GM23248 (cell line): Measurements from ENCODE around the gene KAT2B. TPM values are rescaled to one million over a fixed set of nuclear protein-coding genes. Genes with fewer than 3 reads are reported as not detected.

Experiments used
- DNase-seq: peaks from one replicate; pipeline ENCODE4 v3.0.0-alpha.2; 2015
- H2AFZ ChIP-seq: fragments of 200-600 bp; sonication (generic); 2 replicates; pipeline ENCODE4 v1.6.1; 2016; ENCODE audit warnings: antibody characterized with exemption
- H3F3A ChIP-seq: fragments of 200-600 bp; sonication (generic); 2 replicates; pipeline ENCODE4 v1.6.1; 2016; ENCODE audit warnings: mild to moderate bottlenecking, antibody characterized with exemption, mixed run types; ENCODE audit not compliant: insufficient read depth
- H3K27ac ChIP-seq: fragments of 200-600 bp; sonication (generic); 2 replicates; pipeline ENCODE4 v1.5.1; 2016; ENCODE audit warnings: mild to moderate bottlenecking
- H3K27me3 ChIP-seq: fragments of 200-600 bp; sonication (generic); replicated peaks from 2 replicates; pipeline ENCODE4 v1.6.1; 2016; ENCODE audit warnings: mild to moderate bottlenecking; ENCODE audit not compliant: insufficient read depth
- H3K36me3 ChIP-seq: fragments of 200-600 bp; sonication (generic); 2 replicates; pipeline ENCODE4 v1.6.1; 2016; ENCODE audit warnings: low read depth, mild to moderate bottlenecking
- H3K4me1 ChIP-seq: fragments of 200-600 bp; sonication (generic); 2 replicates; pipeline ENCODE4 v1.6.1; 2016; ENCODE audit warnings: mild to moderate bottlenecking; ENCODE audit not compliant: insufficient read depth
- H3K4me2 ChIP-seq: fragments of 200-600 bp; sonication (generic); one replicate; pipeline ENCODE4 v1.6.1; 2016; ENCODE audit warnings: mild to moderate bottlenecking; ENCODE audit not compliant: unreplicated experiment
- H3K4me3 ChIP-seq: fragments of 200-600 bp; sonication (generic); 2 replicates; pipeline ENCODE4 v1.5.1; 2016; ENCODE audit warnings: mild to moderate bottlenecking
- H3K79me2 ChIP-seq: fragments of 200-600 bp; sonication (generic); 2 replicates; pipeline ENCODE4 v1.6.1; 2016; ENCODE audit warnings: mild to moderate bottlenecking; ENCODE audit not compliant: insufficient read depth
- H3K9ac ChIP-seq: fragments of 200-600 bp; sonication (generic); 2 replicates; pipeline ENCODE4 v1.6.1; 2016; ENCODE audit warnings: mild to moderate bottlenecking
- H3K9me2 ChIP-seq: fragments of 200-600 bp; sonication (generic); 2 replicates; pipeline ENCODE4 v1.6.1; 2016; ENCODE audit warnings: mixed run types, mild to moderate bottlenecking, moderate library complexity; ENCODE audit not compliant: insufficient read depth
- H3K9me3 ChIP-seq: fragments of 200-600 bp; sonication (generic); one replicate; pipeline ENCODE4 v1.6.1; 2017; ENCODE audit warnings: low read depth
- H4K20me1 ChIP-seq: fragments of 200-600 bp; sonication (generic); 2 replicates; pipeline ENCODE4 v1.6.0; 2016; ENCODE audit not compliant: insufficient read depth
- EZH2 ChIP-seq: fragments of 200-600 bp; sonication (generic); IDR thresholded peaks from 2 replicates; pipeline ENCODE4 v1.6.1; 2018; ENCODE audit warnings: antibody characterized with exemption, mild to moderate bottlenecking; ENCODE audit not compliant: insufficient read depth, poor library complexity, severe bottlenecking
- EZH2phosphoT487 ChIP-seq: fragments of 200-600 bp; sonication (generic); IDR thresholded peaks from 2 replicates; pipeline ENCODE4 v1.6.1; 2018; ENCODE audit warnings: antibody characterized with exemption, moderate library complexity, mild to moderate bottlenecking, low read depth; ENCODE audit not compliant: insufficient read depth
- WGBS, 2 experiments: methylation state at CpG; one replicate each; pipeline ENCODE4 v1.1.6; 2015 to 2017; ENCODE audit warnings: low lambda C conversion rate in 2 of 2, low coverage in 1 of 2; ENCODE audit errors: missing lambda C conversion rate in 2 of 2; 5-methylcytosine and 5-hydroxymethylcytosine counted together
- in situ Hi-C: fragments of 300-500 bp; cut with MboI; formaldehyde crosslinking; loops from 2 replicates; pipeline ENCODE4 v1.15.0; 2020
- polyA plus RNA-seq: library from polyadenylated mRNA; unstranded; fragments of >200 nt; fragmentation: Nextera tagmentation; extraction: Ambion mirVana; gene quantifications from 2 replicates; pipeline ENCODE4 v1.2.1, GENCODE V29; 2016
- total RNA-seq: library from RNA; depleted of rRNA; stranded (reverse); fragments of >200 nt; shearing (Covaris generic); gene quantifications from 2 replicates; pipeline ENCODE4 v1.2.3, GENCODE V29; 2014

Gene KAT2B
- total and polyA plus RNA-seq, 2 experiments from 2014 or later, result 1.5 to 13.5 TPM

DNA sequence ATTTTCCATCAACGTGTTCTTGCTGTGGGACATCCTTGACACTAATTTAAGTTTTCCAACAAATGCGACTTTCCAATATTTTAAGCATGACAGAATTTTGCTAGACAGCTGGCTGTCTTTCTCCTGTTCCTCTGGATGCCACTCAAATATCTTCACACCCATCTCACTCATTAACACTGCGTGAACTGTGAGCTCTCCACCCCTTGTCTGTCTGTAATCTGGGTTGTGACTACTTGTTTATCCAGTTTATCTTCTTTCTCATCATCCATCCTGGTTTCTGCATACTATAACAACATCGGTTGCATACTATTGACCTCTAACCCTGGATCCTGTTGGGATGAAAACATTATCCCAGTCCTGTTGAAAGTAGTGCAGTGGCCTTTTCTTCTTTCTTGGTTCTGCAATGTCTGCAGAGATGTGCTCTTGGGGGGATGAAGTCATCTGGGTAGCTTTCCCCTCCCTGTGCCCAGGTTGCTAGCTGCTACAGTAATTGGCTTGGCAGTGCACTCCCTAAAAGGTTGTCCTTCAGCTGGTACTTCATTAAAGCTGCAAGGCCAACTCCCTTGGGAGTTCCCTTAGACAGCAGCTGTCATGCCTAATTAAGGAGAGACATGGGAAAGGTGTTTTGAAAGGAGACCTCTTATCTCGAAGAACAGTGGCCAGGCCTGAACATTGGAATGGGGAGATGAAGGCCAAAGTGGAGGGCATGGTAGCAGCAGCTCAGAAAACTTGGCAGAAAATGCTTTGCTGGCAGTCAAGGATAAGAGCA lies 24.7 kb downstream of the KAT2B start:
- Histone ChIP-seq H3K9ac (no peak overlapping the region), H3K27ac (no peak overlapping the region), H2AFZ (no peak overlapping the region), H3K9me3 (no peaks in the 10 kb centered on the region), H4K20me1 (no peaks in the 10 kb centered on the region), H3K27me3 (no peaks in the 10 kb centered on the region), H3F3A (peaks cover 6% of the 10 kb centered on the region; the same call in 1 of the 2 replicates), H3K4me1 (0 out of 2 replicates have a peak, but pooled peaks cover 9% of the 10 kb centered on the region), H3K9me2 (no peaks in the 10 kb centered on the region), H3K36me3 (no peaks in the 10 kb centered on the region), H3K4me3 (no peak overlapping the region), H3K4me2 (no peak overlapping the region), H3K79me2 (0 out of 2 replicates have a peak, but pooled peaks cover 4% of the 10 kb centered on the region)
- in situ Hi-C loops, result no loop called here
- 32 to 44% methylated on average over 5 of the region's 5 CpGs for WGBS, 2 experiments
- no peak for TF ChIP-seq EZH2phosphoT487
- DNase-seq, result no peak

DNA sequence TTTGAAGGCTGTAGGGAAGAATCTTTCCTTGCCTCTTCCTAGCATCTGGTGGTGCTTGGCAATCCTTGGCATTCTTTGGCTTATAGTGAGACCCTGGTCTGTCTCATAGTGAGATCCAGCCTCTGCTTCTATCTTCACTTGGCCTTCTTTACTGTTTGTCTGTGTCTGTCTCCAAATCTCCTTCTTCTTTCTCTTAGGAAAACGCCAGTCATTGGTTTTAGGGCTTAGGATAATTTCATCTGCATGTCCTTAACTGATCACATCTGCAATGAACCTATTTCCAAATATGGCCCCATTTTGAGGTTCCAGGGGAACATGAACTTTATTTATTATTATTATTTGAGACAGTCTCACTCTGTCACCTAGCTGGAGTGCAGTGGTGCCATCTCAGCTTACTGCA lies 25.8 kb downstream of the KAT2B start:
- no peaks in the 10 kb centered on the region for H3K27me3 ChIP-seq
- no peak overlapping the region for H3K9ac ChIP-seq
- H4K20me1 ChIP-seq, result no peaks in the 10 kb centered on the region
- no peaks in the 10 kb centered on the region for H3K36me3 ChIP-seq
- whole genome bisulfite sequencing, 2 experiments, result 52 to 56% methylated on average over 1 of the region's 1 CpG
- H3K9me3 ChIP-seq, result no peaks in the 10 kb centered on the region
- H3F3A ChIP-seq, result peaks cover 4% of the 10 kb centered on the region; the same call in 1 of the 2 replicates
- no peak overlapping the region for H2AFZ ChIP-seq
- no peak for TF ChIP-seq EZH2phosphoT487
- TF ChIP-seq EZH2, result no peak
- H3K27ac ChIP-seq, result no peak overlapping the region
- H3K4me2 ChIP-seq, result no peak overlapping the region
- no peak for DNase-seq
- H3K79me2 ChIP-seq, result no peaks in the 10 kb centered on the region
- in situ Hi-C loops, result no loop called here
- 0 out of 2 replicates have a peak, but pooled peaks cover 4% of the 10 kb centered on the region for H3K4me1 ChIP-seq
- H3K4me3 ChIP-seq, result no peak overlapping the region
- H3K9me2 ChIP-seq, result no peaks in the 10 kb centered on the region

DNA sequence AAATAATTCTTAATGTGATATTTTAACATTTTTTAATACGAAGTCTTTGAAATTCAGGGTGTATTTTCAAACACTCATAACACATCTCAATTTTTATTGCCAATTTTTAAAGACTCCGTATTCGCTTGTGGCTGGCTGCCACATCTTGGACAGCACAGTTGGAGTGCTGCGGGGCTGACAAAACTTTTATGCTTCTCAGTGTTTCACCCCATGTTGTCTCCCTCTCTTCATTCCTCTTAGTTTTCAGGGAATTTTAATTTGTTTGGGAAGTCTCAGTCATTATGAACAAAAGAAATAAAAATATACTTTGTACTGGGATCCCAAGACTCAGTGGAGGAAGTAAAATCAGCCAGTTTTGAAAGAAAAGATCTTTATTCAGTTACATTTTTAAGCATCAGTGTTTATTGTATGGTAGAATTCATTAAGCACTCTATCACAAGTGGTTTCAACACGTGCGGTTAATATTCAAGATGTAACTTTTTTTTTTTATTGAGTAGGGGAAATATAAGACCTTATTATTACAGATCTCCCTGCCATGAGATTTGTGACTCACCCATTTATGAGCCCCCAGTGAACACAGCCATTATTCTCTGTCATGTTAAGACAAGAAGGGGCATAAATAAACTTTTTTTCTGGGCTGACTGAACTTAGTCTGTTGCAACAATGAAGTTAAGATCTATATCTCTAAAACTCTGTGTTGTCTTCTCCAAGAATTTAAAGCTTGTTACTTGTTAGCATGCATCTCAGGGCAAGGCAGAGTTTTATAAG lies 26.8 kb downstream of the KAT2B start:
- 16 to 17% methylated on average over 6 of the region's 6 CpGs for WGBS, 2 experiments
- Histone ChIP-seq H3K9me2 (no peaks in the 10 kb centered on the region), H3K36me3 (no peaks in the 10 kb centered on the region), H3K9ac (no peak overlapping the region), H3K9me3 (no peaks in the 10 kb centered on the region), H3K79me2 (no peaks in the 10 kb centered on the region), H3F3A (no peaks in the 10 kb centered on the region), H3K4me1 (no peaks in the 10 kb centered on the region), H3K4me2 (no peak overlapping the region), H3K27ac (no peak overlapping the region), H3K27me3 (no peaks in the 10 kb centered on the region), H4K20me1 (no peaks in the 10 kb centered on the region), H3K4me3 (no peak overlapping the region), H2AFZ (peak overlapping the region; percentile 15; the same call in 1 of the 2 replicates)
- in situ Hi-C loops, result no loop called here
- peak; percentile 15 for DNase-seq
- TF ChIP-seq EZH2, result no peak
- TF ChIP-seq EZH2phosphoT487, result no peak

DNA sequence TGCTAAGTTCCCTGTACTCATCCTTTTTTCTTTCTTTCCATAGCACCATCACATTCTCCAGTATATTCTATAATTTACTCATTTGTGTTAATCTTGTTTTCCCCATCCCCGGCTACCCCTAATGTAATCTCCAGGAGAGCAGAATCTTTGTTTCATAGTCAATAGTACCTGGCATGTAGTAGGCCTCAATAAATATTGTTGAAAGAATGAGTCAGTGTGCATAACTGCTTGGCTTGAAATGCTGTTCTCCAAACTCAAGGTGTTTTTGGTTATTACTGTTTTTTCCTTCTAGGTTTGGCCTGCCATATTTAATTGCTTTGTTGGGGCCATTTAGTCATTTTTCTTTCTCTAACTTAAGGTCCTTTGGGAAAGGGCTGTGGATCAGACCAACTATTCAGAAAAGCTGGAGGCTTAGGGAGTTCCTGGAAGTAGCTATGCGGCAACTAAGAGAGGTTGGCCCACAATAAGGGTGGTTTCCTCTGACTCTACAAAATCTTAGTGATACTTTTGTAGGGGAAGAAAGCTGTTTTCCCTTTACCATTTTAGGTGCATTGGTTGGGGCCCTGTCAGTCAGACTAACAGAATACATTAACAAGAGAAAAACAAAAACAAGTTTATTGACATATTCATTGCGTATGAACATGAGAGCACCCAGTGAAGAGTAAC lies 28.4 kb downstream of the KAT2B start:
- TF ChIP-seq EZH2phosphoT487, result no peak
- TF ChIP-seq EZH2, result no peak
- Histone ChIP-seq H3K9me3 (no peaks in the 10 kb centered on the region), H3K4me2 (no peak overlapping the region), H3K27me3 (no peaks in the 10 kb centered on the region), H3K27ac (no peak overlapping the region), H3K4me1 (no peaks in the 10 kb centered on the region), H3F3A (no peaks in the 10 kb centered on the region), H3K9ac (no peak overlapping the region), H3K4me3 (no peak overlapping the region), H2AFZ (no peak overlapping the region), H3K79me2 (no peaks in the 10 kb centered on the region), H3K9me2 (no peaks in the 10 kb centered on the region), H4K20me1 (no peaks in the 10 kb centered on the region), H3K36me3 (no peaks in the 10 kb centered on the region)
- 65 to 68% methylated on average over 3 of the region's 3 CpGs for WGBS, 2 experiments
- in situ Hi-C loops, result no loop called here
- DNase-seq, result no peak
